ENCODE measurements around the gene ENDOV.
A peak's percentile ranks its signal among the peaks of the same experiment; 100 is the strongest.

Gene ENDOV

GRCh38 chr17:80414803-80415625, at the start of gene ENDOV:
Gene ENDOV (plus strand): TSS chr17:80415167. CDS start chr17:80415195, 28 bp downstream.
- Histone ChIP-seq H3K27me3 (ENCODE audit: control insufficient read depth in 1 of 2, insufficient read depth in 2 of 2, low read length in 2 of 2) (no peaks in the 10 kb centered on the region), H3K9me3 (ENCODE audit: control insufficient read depth in 2 of 2, low read length in 2 of 2) (no peaks in the 10 kb centered on the region), H3K36me3 (ENCODE audit: control insufficient read depth in 2 of 2, insufficient read depth in 2 of 2, low read length in 2 of 2) (peaks cover 15 to 16% of the 10 kb centered on the region in 2 donors), H3K9ac (ENCODE audit: low read length in 2 of 2) (peak within 1 kb of the TSS; percentile 77 to 97), H3K4me3 (ENCODE audit: low read length in 2 of 2) (peak within 1 kb of the TSS; percentile 88 to 100), H3K27ac (ENCODE audit: low read length) (peak within 1 kb of the TSS; percentile 94), H3K4me1 (ENCODE audit: control insufficient read depth, insufficient read depth, low read length) (peaks cover 29% of the 10 kb centered on the region)

- Histone ChIP-seq H3K4me1 (ENCODE audit: control insufficient read depth, insufficient read depth, low read length) (peaks cover 5% of the 10 kb centered on the region), H3K36me3 (ENCODE audit: control insufficient read depth in 2 of 2, insufficient read depth in 2 of 2, low read length in 2 of 2) (peaks cover 68 to 70% of the 10 kb centered on the region in 2 donors), H3K27me3 (ENCODE audit: control insufficient read depth in 1 of 2, insufficient read depth in 2 of 2, low read length in 2 of 2) (no peaks in the 10 kb centered on the region), H3K9me3 (ENCODE audit: control insufficient read depth in 2 of 2, low read length in 2 of 2) (no peaks in the 10 kb centered on the region), H3K9ac (ENCODE audit: low read length in 2 of 2) (no peak overlapping the region), H3K27ac (ENCODE audit: low read length) (no peak overlapping the region), H3K4me3 (ENCODE audit: low read length in 2 of 2) (no peak overlapping the region)
Observed at GRCh38 chr17:80365983-80366382, 49.0 kb upstream of the ENDOV start.

- no peaks in the 10 kb centered on the region for H3K9me3 ChIP-seq (ENCODE audit: control insufficient read depth in 2 of 2, low read length in 2 of 2)
Observed at GRCh38 chr17:80367503-80367902, 47.5 kb upstream of the ENDOV start.

GRCh38 chr17:80371196-80371595, 43.8 kb upstream of the ENDOV start:
- H3K9me3 ChIP-seq (ENCODE audit: control insufficient read depth in 2 of 2, low read length in 2 of 2): no peaks in the 10 kb centered on the region
- no peak overlapping the region for H3K27ac ChIP-seq (ENCODE audit: low read length)
- no peak overlapping the region for H3K9ac ChIP-seq (ENCODE audit: low read length in 2 of 2)
- peaks cover 62 to 66% of the 10 kb centered on the region in 2 donors for H3K36me3 ChIP-seq (ENCODE audit: control insufficient read depth in 2 of 2, insufficient read depth in 2 of 2, low read length in 2 of 2)
- H3K4me1 ChIP-seq (ENCODE audit: control insufficient read depth, insufficient read depth, low read length): no peaks in the 10 kb centered on the region
- no peak overlapping the region for H3K4me3 ChIP-seq (ENCODE audit: low read length in 2 of 2)
- no peaks in the 10 kb centered on the region for H3K27me3 ChIP-seq (ENCODE audit: control insufficient read depth in 1 of 2, insufficient read depth in 2 of 2, low read length in 2 of 2)

More at GRCh38 chr17:80367503-80367902, 47.5 kb upstream of the ENDOV start:
- no peak overlapping the region for H3K27ac ChIP-seq (ENCODE audit: low read length)
- no peak overlapping the region for H3K9ac ChIP-seq (ENCODE audit: low read length in 2 of 2)
- peaks cover 5% of the 10 kb centered on the region for H3K4me1 ChIP-seq (ENCODE audit: control insufficient read depth, insufficient read depth, low read length)
- no peak overlapping the region for H3K4me3 ChIP-seq (ENCODE audit: low read length in 2 of 2)
- H3K36me3 ChIP-seq (ENCODE audit: control insufficient read depth in 2 of 2, insufficient read depth in 2 of 2, low read length in 2 of 2): peaks cover 64% of the 10 kb centered on the region in 2 donors
- H3K27me3 ChIP-seq (ENCODE audit: control insufficient read depth in 1 of 2, insufficient read depth in 2 of 2, low read length in 2 of 2): no peaks in the 10 kb centered on the region

- Histone ChIP-seq H3K9ac (ENCODE audit: low read length in 2 of 2) (no peak overlapping the region), H3K27me3 (ENCODE audit: control insufficient read depth in 1 of 2, insufficient read depth in 2 of 2, low read length in 2 of 2) (no peaks in the 10 kb centered on the region), H3K9me3 (ENCODE audit: control insufficient read depth in 2 of 2, low read length in 2 of 2) (no peaks in the 10 kb centered on the region), H3K27ac (ENCODE audit: low read length) (no peak overlapping the region), H3K4me3 (ENCODE audit: low read length in 2 of 2) (no peak overlapping the region), H3K36me3 (ENCODE audit: control insufficient read depth in 2 of 2, insufficient read depth in 2 of 2, low read length in 2 of 2) (peaks cover 72 to 73% of the 10 kb centered on the region in 2 donors), H3K4me1 (ENCODE audit: control insufficient read depth, insufficient read depth, low read length) (no peaks in the 10 kb centered on the region)
Observed at GRCh38 chr17:80372456-80372855, 42.5 kb upstream of the ENDOV start.

- H3K4me1 ChIP-seq (ENCODE audit: control insufficient read depth, insufficient read depth, low read length): no peaks in the 10 kb centered on the region
- no peaks in the 10 kb centered on the region for H3K9me3 ChIP-seq (ENCODE audit: control insufficient read depth in 2 of 2, low read length in 2 of 2)
- H3K27ac ChIP-seq (ENCODE audit: low read length): no peak overlapping the region
- H3K4me3 ChIP-seq (ENCODE audit: low read length in 2 of 2): no peak overlapping the region
- no peaks in the 10 kb centered on the region for H3K27me3 ChIP-seq (ENCODE audit: control insufficient read depth in 1 of 2, insufficient read depth in 2 of 2, low read length in 2 of 2)
- H3K36me3 ChIP-seq (ENCODE audit: control insufficient read depth in 2 of 2, insufficient read depth in 2 of 2, low read length in 2 of 2): peaks cover 72 to 73% of the 10 kb centered on the region in 2 donors
- no peak overlapping the region for H3K9ac ChIP-seq (ENCODE audit: low read length in 2 of 2)
Observed at GRCh38 chr17:80372922-80373570, 41.9 kb upstream of the ENDOV start.

- Histone ChIP-seq H3K4me1 (ENCODE audit: control insufficient read depth, insufficient read depth, low read length) (no peaks in the 10 kb centered on the region), H3K36me3 (ENCODE audit: control insufficient read depth in 2 of 2, insufficient read depth in 2 of 2, low read length in 2 of 2) (peaks cover 68 to 76% of the 10 kb centered on the region in 2 donors), H3K4me3 (ENCODE audit: low read length in 2 of 2) (no peak overlapping the region), H3K9ac (ENCODE audit: low read length in 2 of 2) (no peak overlapping the region), H3K27me3 (ENCODE audit: control insufficient read depth in 1 of 2, insufficient read depth in 2 of 2, low read length in 2 of 2) (no peaks in the 10 kb centered on the region), H3K27ac (ENCODE audit: low read length) (no peak overlapping the region), H3K9me3 (ENCODE audit: control insufficient read depth in 2 of 2, low read length in 2 of 2) (no peaks in the 10 kb centered on the region)
Observed at GRCh38 chr17:80374039-80374731, 40.8 kb upstream of the ENDOV start.

- Histone ChIP-seq H3K36me3 (ENCODE audit: control insufficient read depth in 2 of 2, insufficient read depth in 2 of 2, low read length in 2 of 2) (peaks cover 68 to 76% of the 10 kb centered on the region in 2 donors), H3K4me3 (ENCODE audit: low read length in 2 of 2) (no peak overlapping the region), H3K27ac (ENCODE audit: low read length) (no peak overlapping the region)
Observed at GRCh38 chr17:80374732-80375585, 40.0 kb upstream of the ENDOV start.

GRCh38 chr17:80376531-80376930, 38.4 kb upstream of the ENDOV start:
- Histone ChIP-seq H3K4me1 (ENCODE audit: control insufficient read depth, insufficient read depth, low read length) (no peaks in the 10 kb centered on the region), H3K4me3 (ENCODE audit: low read length in 2 of 2) (no peak overlapping the region), H3K27ac (ENCODE audit: low read length) (no peak overlapping the region), H3K9ac (ENCODE audit: low read length in 2 of 2) (no peak overlapping the region), H3K36me3 (ENCODE audit: control insufficient read depth in 2 of 2, insufficient read depth in 2 of 2, low read length in 2 of 2) (peaks cover 73 to 83% of the 10 kb centered on the region in 2 donors), H3K9me3 (ENCODE audit: control insufficient read depth in 2 of 2, low read length in 2 of 2) (no peaks in the 10 kb centered on the region), H3K27me3 (ENCODE audit: control insufficient read depth in 1 of 2, insufficient read depth in 2 of 2, low read length in 2 of 2) (no peaks in the 10 kb centered on the region)

More at GRCh38 chr17:80374732-80375585, 40.0 kb upstream of the ENDOV start:
- H3K9ac ChIP-seq (ENCODE audit: low read length in 2 of 2): no peak overlapping the region
- H3K4me1 ChIP-seq (ENCODE audit: control insufficient read depth, insufficient read depth, low read length): no peaks in the 10 kb centered on the region
- no peaks in the 10 kb centered on the region for H3K27me3 ChIP-seq (ENCODE audit: control insufficient read depth in 1 of 2, insufficient read depth in 2 of 2, low read length in 2 of 2)
- H3K9me3 ChIP-seq (ENCODE audit: control insufficient read depth in 2 of 2, low read length in 2 of 2): no peaks in the 10 kb centered on the region

GRCh38 chr17:80377798-80378197, 37.2 kb upstream of the ENDOV start:
- Histone ChIP-seq H3K27me3 (ENCODE audit: control insufficient read depth in 1 of 2, insufficient read depth in 2 of 2, low read length in 2 of 2) (no peaks in the 10 kb centered on the region), H3K9me3 (ENCODE audit: control insufficient read depth in 2 of 2, low read length in 2 of 2) (no peaks in the 10 kb centered on the region), H3K9ac (ENCODE audit: low read length in 2 of 2) (no peak overlapping the region), H3K27ac (ENCODE audit: low read length) (no peak overlapping the region), H3K4me3 (ENCODE audit: low read length in 2 of 2) (no peak overlapping the region), H3K4me1 (ENCODE audit: control insufficient read depth, insufficient read depth, low read length) (no peaks in the 10 kb centered on the region), H3K36me3 (ENCODE audit: control insufficient read depth in 2 of 2, insufficient read depth in 2 of 2, low read length in 2 of 2) (peaks cover 66 to 84% of the 10 kb centered on the region in 2 donors)

Data from stomach smooth muscle (tissue), 2 donors.